Fibroblast of skin of left quadriceps (primary cell): ENCODE measurements around the gene ELAC2.

Experiments
- DNase-seq, 2 experiments: peaks; one replicate each; pipeline ENCODE4 v3.0.0-alpha.2; 2013; ENCODE audit warnings: low read depth in 2 of 2

Gene ELAC2

DNA sequence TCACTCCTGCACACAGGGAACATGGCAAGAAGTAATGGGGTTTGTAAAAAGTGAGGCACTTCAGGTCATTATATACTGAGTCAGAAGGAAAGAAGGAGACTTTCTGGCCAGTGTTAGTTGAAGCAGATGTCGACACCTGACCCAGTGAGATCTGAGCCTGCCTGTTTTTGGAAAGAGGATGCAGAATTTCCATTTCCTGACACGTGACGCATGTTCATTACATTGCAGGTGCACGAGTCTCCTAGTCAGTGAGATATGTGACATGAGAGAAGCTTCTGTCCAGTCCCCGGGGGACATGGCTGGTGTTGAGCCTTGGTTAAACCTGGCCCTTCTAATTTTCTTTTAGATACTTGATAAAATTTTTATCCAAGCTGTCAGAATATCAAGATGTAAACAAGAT lies 62.3 kb downstream of the ELAC2 start:
- DNase-seq = no peak

DNA sequence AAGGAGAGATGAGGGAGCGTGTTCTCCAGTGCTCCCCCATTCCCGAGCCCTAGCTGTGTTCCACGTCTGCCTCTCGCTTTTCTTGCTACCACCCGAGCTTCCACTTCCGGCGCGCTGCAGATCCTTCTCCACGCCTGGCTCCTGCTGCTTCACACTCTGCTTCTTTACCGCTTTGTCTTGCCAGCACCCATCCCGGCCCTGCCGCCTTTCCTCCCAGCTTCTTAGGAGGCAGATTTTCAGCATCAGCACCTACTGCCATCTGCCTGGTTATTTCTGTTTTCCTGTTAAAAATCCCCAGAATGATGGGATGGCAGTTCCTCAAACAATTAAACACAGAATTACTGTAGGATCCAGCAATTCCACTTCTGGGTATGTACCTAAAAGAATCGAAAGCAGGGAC lies 64.7 kb downstream of the ELAC2 start:
- no peak for DNase-seq

DNA sequence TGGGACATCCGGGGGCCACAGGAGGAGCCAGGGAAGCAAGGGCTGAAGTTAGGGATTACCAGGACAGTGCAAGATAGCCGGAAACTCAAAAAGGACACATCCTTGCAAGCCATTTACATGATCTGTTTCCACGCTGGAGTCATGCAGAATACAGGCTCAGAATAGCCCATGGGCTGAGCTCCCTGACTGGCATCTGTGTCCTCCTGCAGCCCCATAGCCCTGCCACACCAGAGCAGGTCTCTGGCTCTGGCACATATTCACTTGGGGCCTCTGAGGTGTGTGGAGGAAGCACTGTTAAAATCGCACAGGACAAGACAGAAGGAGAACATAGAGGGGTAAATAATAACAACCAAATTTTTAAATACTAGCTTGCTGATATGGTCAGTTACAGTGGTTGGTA lies 65.8 kb downstream of the ELAC2 start:
- no peak for DNase-seq

DNA sequence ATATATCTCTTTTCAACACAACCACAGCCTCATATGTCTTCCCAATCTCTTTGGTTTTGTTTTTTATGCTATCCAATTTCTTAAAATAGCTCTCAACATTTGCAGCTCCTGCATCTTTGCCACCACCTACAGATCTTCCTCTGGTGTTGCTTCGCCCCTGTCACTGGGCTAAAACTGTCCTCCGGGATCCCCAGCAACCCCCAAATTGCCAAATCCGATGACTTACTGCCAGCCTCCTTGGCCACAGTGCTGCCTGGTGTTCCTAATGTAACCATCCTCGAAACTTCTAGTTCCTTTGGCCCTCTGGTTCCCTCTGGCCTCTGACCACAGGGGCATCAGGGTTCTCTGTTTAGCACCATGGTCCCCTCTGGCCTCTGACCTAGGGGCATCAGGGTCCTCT lies 70.8 kb downstream of the ELAC2 start:
- no peak for DNase-seq
